Lower leg skin (tissue), 3 donors: Measurements from ENCODE around the gene XAB2.

Experiments
- POLR2A ChIP-seq, 2 donors: fragments of 450-650 bp; IDR thresholded peaks; one replicate each; pipeline ENCODE4 v1.6.1; 2016 to 2017; ENCODE audit warnings: antibody characterized with exemption in 2 of 2, mild to moderate bottlenecking in 1 of 2, moderate library complexity in 1 of 2
- TF ChIP-seq, protein P1 (sequence below), 3 donors: fragments of 450-650 bp; IDR thresholded peaks; one replicate each; pipeline ENCODE4 v1.5.1; 2016; ENCODE audit warnings: antibody characterized with exemption in 3 of 3, mild to moderate bottlenecking in 3 of 3, moderate library complexity in 2 of 3

DNA sequence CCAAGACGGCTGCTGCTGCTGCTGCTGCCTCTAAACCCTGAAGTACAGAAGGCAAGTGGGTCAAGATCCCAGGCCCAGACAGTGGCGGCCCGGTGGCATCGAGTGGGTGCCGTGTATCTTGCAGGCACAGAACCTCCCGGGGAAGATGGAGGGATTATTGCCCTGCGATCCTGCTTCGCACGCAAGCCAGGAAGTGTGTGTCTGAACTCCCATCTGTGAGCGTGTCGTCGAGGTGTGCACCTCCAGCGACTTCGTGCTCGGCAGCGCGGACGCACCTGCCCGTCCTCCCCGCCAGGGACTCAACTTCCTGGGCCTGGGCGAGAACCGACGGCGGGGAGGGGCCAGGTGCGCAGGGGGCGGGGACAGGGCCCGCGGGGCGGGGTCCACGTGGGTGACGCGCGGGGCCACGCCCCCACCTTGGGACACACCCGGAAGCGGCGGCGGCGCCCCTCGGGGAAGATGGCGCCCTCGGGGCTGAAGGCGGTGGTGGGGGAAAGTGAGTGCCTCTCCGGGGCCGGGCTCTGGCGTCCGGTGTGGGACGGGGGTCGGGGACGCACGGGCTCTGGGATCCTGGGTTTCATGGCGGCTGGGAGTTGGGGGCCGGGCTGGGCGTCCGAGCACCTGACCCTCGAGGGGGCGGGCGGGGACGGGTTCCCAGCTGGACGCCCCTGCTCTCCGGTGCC, 7.5 kb upstream of the XAB2 start, which contains the start of gene STXBP2:
- TF ChIP-seq, protein P1, sequence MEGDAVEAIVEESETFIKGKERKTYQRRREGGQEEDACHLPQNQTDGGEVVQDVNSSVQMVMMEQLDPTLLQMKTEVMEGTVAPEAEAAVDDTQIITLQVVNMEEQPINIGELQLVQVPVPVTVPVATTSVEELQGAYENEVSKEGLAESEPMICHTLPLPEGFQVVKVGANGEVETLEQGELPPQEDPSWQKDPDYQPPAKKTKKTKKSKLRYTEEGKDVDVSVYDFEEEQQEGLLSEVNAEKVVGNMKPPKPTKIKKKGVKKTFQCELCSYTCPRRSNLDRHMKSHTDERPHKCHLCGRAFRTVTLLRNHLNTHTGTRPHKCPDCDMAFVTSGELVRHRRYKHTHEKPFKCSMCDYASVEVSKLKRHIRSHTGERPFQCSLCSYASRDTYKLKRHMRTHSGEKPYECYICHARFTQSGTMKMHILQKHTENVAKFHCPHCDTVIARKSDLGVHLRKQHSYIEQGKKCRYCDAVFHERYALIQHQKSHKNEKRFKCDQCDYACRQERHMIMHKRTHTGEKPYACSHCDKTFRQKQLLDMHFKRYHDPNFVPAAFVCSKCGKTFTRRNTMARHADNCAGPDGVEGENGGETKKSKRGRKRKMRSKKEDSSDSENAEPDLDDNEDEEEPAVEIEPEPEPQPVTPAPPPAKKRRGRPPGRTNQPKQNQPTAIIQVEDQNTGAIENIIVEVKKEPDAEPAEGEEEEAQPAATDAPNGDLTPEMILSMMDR (IDR thresholded peaks at IDR 0.05): no peak
- TF ChIP-seq POLR2A (IDR thresholded peaks at IDR 0.05): no peak
